DOHH2 (cell line): Measurements from ENCODE around the gene MAPK12.

Experiments
- H3F3A ChIP-seq: fragments of 200-600 bp; sonication (generic), shearing (Covaris generic); 2 replicates; pipeline ENCODE4 v1.6.0; 2016; ENCODE audit warnings: antibody characterized with exemption, mild to moderate bottlenecking; ENCODE audit not compliant: control insufficient read depth, insufficient read depth
- H3K27ac ChIP-seq: fragments of 200-600 bp; sonication (generic); 2 replicates; pipeline ENCODE4 v1.5.1; 2014; ENCODE audit warnings: low read depth, mild to moderate bottlenecking, low read length, moderate library complexity
- H3K27me3 ChIP-seq: fragments of 200-600 bp; sonication (generic); 2 replicates; pipeline ENCODE4 v1.6.1; 2014; ENCODE audit warnings: mild to moderate bottlenecking, low read length, mixed read lengths; ENCODE audit not compliant: control insufficient read depth
- H3K36me3 ChIP-seq: fragments of 200-600 bp; sonication (generic); 2 replicates; pipeline ENCODE4 v1.6.1; 2014; ENCODE audit warnings: mild to moderate bottlenecking, low read length, moderate library complexity, mixed read lengths; ENCODE audit not compliant: control insufficient read depth
- H3K4me1 ChIP-seq: fragments of 200-600 bp; sonication (generic); 2 replicates; pipeline ENCODE4 v1.6.1; 2014; ENCODE audit warnings: mild to moderate bottlenecking, low read length, mixed read lengths; ENCODE audit not compliant: control insufficient read depth
- H3K4me2 ChIP-seq: fragments of 200-600 bp; sonication (generic); 2 replicates; pipeline ENCODE4 v1.6.0; 2014; ENCODE audit warnings: mild to moderate bottlenecking, low read length, moderate library complexity
- H3K4me3 ChIP-seq: fragments of 200-600 bp; sonication (generic); 2 replicates; pipeline ENCODE4 v1.5.1; 2014; ENCODE audit warnings: mild to moderate bottlenecking, low read length, mixed read lengths
- H3K79me2 ChIP-seq: fragments of 200-600 bp; sonication (generic); 2 replicates; pipeline ENCODE4 v1.6.1; 2014; ENCODE audit warnings: mild to moderate bottlenecking, low read length, mixed read lengths; ENCODE audit not compliant: control insufficient read depth
- H3K9me2 ChIP-seq: fragments of 200-600 bp; sonication (generic); replicated peaks from 2 replicates; pipeline ENCODE4 v1.6.1; 2014; ENCODE audit warnings: mild to moderate bottlenecking, low read length, mixed read lengths; ENCODE audit not compliant: control insufficient read depth
- H3K9me3 ChIP-seq: fragments of 200-600 bp; sonication (generic); 2 replicates; pipeline ENCODE4 v1.6.1; 2014; ENCODE audit warnings: antibody characterized with exemption, low read length, mixed read lengths; ENCODE audit not compliant: control insufficient read depth, insufficient read depth
- H4K20me1 ChIP-seq: fragments of 200-600 bp; sonication (generic); 2 replicates; pipeline ENCODE4 v1.6.0; 2014; ENCODE audit warnings: low read depth, mild to moderate bottlenecking, antibody characterized with exemption, low read length, moderate library complexity; ENCODE audit not compliant: control insufficient read depth, insufficient read depth
- CTCF ChIP-seq: fragments of 200-600 bp; sonication (generic); IDR thresholded peaks from one replicate; pipeline ENCODE4 v1.5.1; 2014; ENCODE audit warnings: antibody characterized with exemption, mild to moderate bottlenecking, low read depth, low read length; ENCODE audit not compliant: poor library complexity, severe bottlenecking
- EZH2phosphoT487 ChIP-seq: fragments of 200-600 bp; sonication (generic); IDR thresholded peaks from 2 replicates; pipeline ENCODE4 v1.6.1; 2017; ENCODE audit warnings: borderline replicate concordance, mild to moderate bottlenecking, antibody characterized with exemption, low read length, moderate library complexity, mixed read lengths

The MAPK12 gene

GRCh38 chr22:50233223-50233622 is 28.3 kb downstream of the MAPK12 start:
- Histone ChIP-seq H3F3A (0 out of 2 replicates have a peak, but pooled peaks cover 5% of the 10 kb centered on the region), H4K20me1 (no peaks in the 10 kb centered on the region), H3K27me3 (no peaks in the 10 kb centered on the region), H3K79me2 (peaks cover 51% of the 10 kb centered on the region), H3K4me1 (no peaks in the 10 kb centered on the region), H3K4me3 (no peak overlapping the region), H3K27ac (no peak overlapping the region), H3K9me2 (no peaks in the 10 kb centered on the region), H3K9me3 (peaks cover 6% of the 10 kb centered on the region; the same call in 1 of the 2 replicates), H3K36me3 (peaks cover 43% of the 10 kb centered on the region), H3K4me2 (no peak overlapping the region)
- TF ChIP-seq EZH2phosphoT487: no peak
- TF ChIP-seq CTCF: no peak

GRCh38 chr22:50232481-50233151 is 28.9 kb downstream of the MAPK12 start:
- H4K20me1 ChIP-seq: no peaks in the 10 kb centered on the region
- H3K4me3 ChIP-seq: no peak overlapping the region
- H3F3A ChIP-seq: 0 out of 2 replicates have a peak, but pooled peaks cover 5% of the 10 kb centered on the region
- TF ChIP-seq EZH2phosphoT487 (no peak), CTCF (no peak)
- H3K4me1 ChIP-seq: no peaks in the 10 kb centered on the region
- H3K9me3 ChIP-seq: peaks cover 6% of the 10 kb centered on the region; the same call in 1 of the 2 replicates
- H3K27me3 ChIP-seq: no peaks in the 10 kb centered on the region
- H3K79me2 ChIP-seq: peaks cover 46% of the 10 kb centered on the region
- H3K27ac ChIP-seq: no peak overlapping the region
- peaks cover 41% of the 10 kb centered on the region for H3K36me3 ChIP-seq
- H3K4me2 ChIP-seq: no peak overlapping the region
- H3K9me2 ChIP-seq: no peaks in the 10 kb centered on the region

GRCh38 chr22:50229370-50229769 is 32.1 kb downstream of the MAPK12 start:
- no peak overlapping the region for H3K4me2 ChIP-seq
- H3F3A ChIP-seq: no peaks in the 10 kb centered on the region
- peaks cover 14% of the 10 kb centered on the region for H3K79me2 ChIP-seq
- H3K9me3 ChIP-seq: no peaks in the 10 kb centered on the region
- H3K4me3 ChIP-seq: no peak overlapping the region
- TF ChIP-seq EZH2phosphoT487: no peak
- no peak for TF ChIP-seq CTCF
- H3K36me3 ChIP-seq: peaks cover 31% of the 10 kb centered on the region
- no peaks in the 10 kb centered on the region for H3K4me1 ChIP-seq
- no peak overlapping the region for H3K27ac ChIP-seq
- no peaks in the 10 kb centered on the region for H4K20me1 ChIP-seq
- no peaks in the 10 kb centered on the region for H3K27me3 ChIP-seq
- H3K9me2 ChIP-seq: no peaks in the 10 kb centered on the region
